ENCODE measurements around the gene GSTM2. TPM values are rescaled to one million over a fixed set of nuclear protein-coding genes. Genes with fewer than 3 reads are reported as not detected.

The GSTM2 gene
- total and polyA plus RNA-seq, 2 experiments from 2014 or later: 48.7 to 91.4 TPM

GRCh38 chr1:109635862-109636200 lies 32.0 kb upstream of the GSTM2 start:
- Histone ChIP-seq H3K4me1 (ENCODE audit: insufficient read depth) (peaks cover 13% of the 10 kb centered on the region), H3K4me3 (no peak overlapping the region), H3K79me2 (no peaks in the 10 kb centered on the region), H3K4me2 (peak overlapping the region; percentile 48), H3K36me3 (replicated peaks; ENCODE audit: insufficient read depth, low read depth) (no peaks in the 10 kb centered on the region), H3K9me3 (ENCODE audit: low read depth) (no peaks in the 10 kb centered on the region), H4K20me1 (ENCODE audit: insufficient read depth, poor library complexity, severe bottlenecking) (no peaks in the 10 kb centered on the region), H3K9me2 (replicated peaks; ENCODE audit: insufficient read depth) (no peaks in the 10 kb centered on the region), H3K27ac (peak overlapping the region; percentile 29), H3K27me3 (no peaks in the 10 kb centered on the region), H2AFZ (no peak overlapping the region)
- DNase-seq (ENCODE audit: low spot score): no peak
- 35% methylated on average over 2 of the region's 2 CpGs for WGBS (ENCODE audit: low lambda C conversion rate, missing lambda C conversion rate)
- no peak for TF ChIP-seq CTCF (IDR thresholded peaks at IDR 0.05; ENCODE audit: poor library complexity)
- TF ChIP-seq EZH2 (IDR thresholded peaks at IDR 0.05; ENCODE audit: borderline replicate concordance): no peak
- TF ChIP-seq EZH2phosphoT487 (IDR thresholded peaks at IDR 0.05; ENCODE audit: low read depth, severe bottlenecking, unreplicated experiment): no peak

GRCh38 chr1:109636201-109636952 lies 31.5 kb upstream of the GSTM2 start:
- Histone ChIP-seq H3K9me3 (ENCODE audit: low read depth) (no peaks in the 10 kb centered on the region), H4K20me1 (ENCODE audit: insufficient read depth, poor library complexity, severe bottlenecking) (no peaks in the 10 kb centered on the region), H3K27me3 (no peaks in the 10 kb centered on the region), H3K9me2 (replicated peaks; ENCODE audit: insufficient read depth) (no peaks in the 10 kb centered on the region), H3K36me3 (replicated peaks; ENCODE audit: insufficient read depth, low read depth) (no peaks in the 10 kb centered on the region), H3K4me3 (no peak overlapping the region), H3K4me1 (ENCODE audit: insufficient read depth) (peaks cover 13% of the 10 kb centered on the region), H2AFZ (no peak overlapping the region), H3K27ac (peak overlapping the region; percentile 29), H3K79me2 (no peaks in the 10 kb centered on the region), H3K4me2 (peak overlapping the region; percentile 48)
- WGBS (ENCODE audit: low lambda C conversion rate, missing lambda C conversion rate): 55% methylated on average over 9 of the region's 9 CpGs
- TF ChIP-seq EZH2phosphoT487 (IDR thresholded peaks at IDR 0.05; ENCODE audit: low read depth, severe bottlenecking, unreplicated experiment): no peak
- no peak for DNase-seq (ENCODE audit: low spot score)

GRCh38 chr1:109637446-109637845 lies 30.4 kb upstream of the GSTM2 start:
- H3K36me3 ChIP-seq (replicated peaks; ENCODE audit: insufficient read depth, low read depth): no peaks in the 10 kb centered on the region
- DNase-seq (ENCODE audit: low spot score): no peak
- no peak overlapping the region for H2AFZ ChIP-seq
- H3K27me3 ChIP-seq: no peaks in the 10 kb centered on the region
- H3K79me2 ChIP-seq: no peaks in the 10 kb centered on the region
- TF ChIP-seq EZH2phosphoT487 (IDR thresholded peaks at IDR 0.05; ENCODE audit: low read depth, severe bottlenecking, unreplicated experiment): no peak
- TF ChIP-seq CTCF (IDR thresholded peaks at IDR 0.05; ENCODE audit: poor library complexity): no peak
- no peak for TF ChIP-seq EZH2 (IDR thresholded peaks at IDR 0.05; ENCODE audit: borderline replicate concordance)
- H3K4me2 ChIP-seq: no peak overlapping the region
- no peaks in the 10 kb centered on the region for H4K20me1 ChIP-seq (ENCODE audit: insufficient read depth, poor library complexity, severe bottlenecking)
- H3K4me3 ChIP-seq: no peak overlapping the region
- WGBS (ENCODE audit: low lambda C conversion rate, missing lambda C conversion rate): 100% methylated on average over 7 of the region's 7 CpGs
- H3K9me3 ChIP-seq (ENCODE audit: low read depth): no peaks in the 10 kb centered on the region
- peaks cover 13% of the 10 kb centered on the region for H3K4me1 ChIP-seq (ENCODE audit: insufficient read depth)
- H3K27ac ChIP-seq: no peak overlapping the region
- H3K9me2 ChIP-seq (replicated peaks; ENCODE audit: insufficient read depth): no peaks in the 10 kb centered on the region

- no peak for DNase-seq (ENCODE audit: low spot score)
- peaks cover 25% of the 10 kb centered on the region for H3K4me1 ChIP-seq (ENCODE audit: insufficient read depth)
- H2AFZ ChIP-seq: no peak overlapping the region
- no peaks in the 10 kb centered on the region for H3K9me3 ChIP-seq (ENCODE audit: low read depth)
- no peaks in the 10 kb centered on the region for H3K36me3 ChIP-seq (replicated peaks; ENCODE audit: insufficient read depth, low read depth)
- no peaks in the 10 kb centered on the region for H3K79me2 ChIP-seq
- H3K4me3 ChIP-seq: no peak overlapping the region
- no peaks in the 10 kb centered on the region for H3K9me2 ChIP-seq (replicated peaks; ENCODE audit: insufficient read depth)
- WGBS (ENCODE audit: low lambda C conversion rate, missing lambda C conversion rate): 87% methylated on average over 9 of the region's 9 CpGs
- no peaks in the 10 kb centered on the region for H3K27me3 ChIP-seq
- H4K20me1 ChIP-seq (ENCODE audit: insufficient read depth, poor library complexity, severe bottlenecking): no peaks in the 10 kb centered on the region
- TF ChIP-seq EZH2 (IDR thresholded peaks at IDR 0.05; ENCODE audit: borderline replicate concordance) (no peak), CTCF (IDR thresholded peaks at IDR 0.05; ENCODE audit: poor library complexity) (no peak), EZH2phosphoT487 (IDR thresholded peaks at IDR 0.05; ENCODE audit: low read depth, severe bottlenecking, unreplicated experiment) (no peak)
- H3K27ac ChIP-seq: no peak overlapping the region
- H3K4me2 ChIP-seq: no peak overlapping the region
Observed at GRCh38 chr1:109639063-109639840, 28.6 kb upstream of the GSTM2 start.

Data from hepatocyte (in vitro differentiated cells).